Neural progenitor cell (in vitro differentiated cells): ENCODE data around the gene PLPP2. TPM values are rescaled to one million over a fixed set of nuclear protein-coding genes. Genes with fewer than 3 reads are reported as not detected.

Experiments
- DNase-seq: peaks from one replicate; pipeline ENCODE4 v3.0.0-alpha.2; 2016; ENCODE audit warnings: low spot score
- H2AFZ ChIP-seq: fragments of 200-600 bp; sonication (generic); replicated peaks from 2 replicates; pipeline ENCODE4 v1.6.1; 2016; ENCODE audit warnings: antibody characterized with exemption
- H3F3A ChIP-seq: fragments of 200-600 bp; sonication (generic); 2 replicates; pipeline ENCODE4 v1.6.1; 2016; ENCODE audit warnings: antibody characterized with exemption, low read depth
- H3K27ac ChIP-seq: fragments of 200-600 bp; sonication (generic); 2 replicates; pipeline ENCODE4 v1.5.1; 2016; ENCODE audit warnings: mild to moderate bottlenecking
- H3K27me3 ChIP-seq: fragments of 200-600 bp; sonication (generic); 2 replicates; pipeline ENCODE4 v1.6.1; 2016; ENCODE audit warnings: mild to moderate bottlenecking, moderate library complexity
- H3K36me3 ChIP-seq: fragments of 200-600 bp; sonication (generic); 2 replicates; pipeline ENCODE4 v1.5.1; 2016
- H3K4me1 ChIP-seq: fragments of 200-600 bp; sonication (generic); 2 replicates; pipeline ENCODE4 v1.6.1; 2016; ENCODE audit warnings: mixed run types
- H3K4me2 ChIP-seq: fragments of 200-600 bp; sonication (generic); 2 replicates; pipeline ENCODE4 v1.6.1; 2016
- H3K4me3 ChIP-seq: fragments of 200-600 bp; sonication (generic); 2 replicates; pipeline ENCODE4 v1.5.1; 2016
- H3K79me2 ChIP-seq: fragments of 200-600 bp; sonication (generic); 2 replicates; pipeline ENCODE4 v1.6.1; 2016; ENCODE audit warnings: low read depth
- H3K9ac ChIP-seq: fragments of 200-600 bp; sonication (generic); 2 replicates; pipeline ENCODE4 v1.6.1; 2016
- H3K9me3 ChIP-seq: fragments of 200-600 bp; sonication (generic); 2 replicates; pipeline ENCODE4 v1.5.1; 2016; ENCODE audit warnings: low read depth
- H4K20me1 ChIP-seq: fragments of 200-600 bp; sonication (generic); 2 replicates; pipeline ENCODE4 v1.6.1; 2016; ENCODE audit warnings: low read depth
- H3K27ac Mint-ChIP-seq: 3 replicates; pipeline ENCODE4 v1.8.0; 2021; ENCODE audit warnings: mixed read lengths
- H3K27me3 Mint-ChIP-seq: 2 replicates; pipeline ENCODE4 v1.8.0; 2022; ENCODE audit warnings: low read depth, mild to moderate bottlenecking, inconsistent platforms, moderate library complexity, mixed read lengths; ENCODE audit not compliant: insufficient read depth
- H3K36me3 Mint-ChIP-seq: 3 replicates; pipeline ENCODE4 v1.8.0; 2021; ENCODE audit warnings: mixed read lengths
- H3K4me1 Mint-ChIP-seq: 3 replicates; pipeline ENCODE4 v1.8.0; 2021; ENCODE audit warnings: mixed read lengths
- H3K4me3 Mint-ChIP-seq: 3 replicates; pipeline ENCODE4 v1.8.0; 2021; ENCODE audit warnings: mild to moderate bottlenecking, moderate library complexity, mixed read lengths
- H3K9me3 Mint-ChIP-seq: 3 replicates; pipeline ENCODE4 v1.8.0; 2020; ENCODE audit warnings: mixed read lengths
- CTCF ChIP-seq: fragments of 200-600 bp; sonication (generic); IDR thresholded peaks from 2 replicates; pipeline ENCODE4 v1.5.1; 2017; ENCODE audit warnings: antibody characterized with exemption, mild to moderate bottlenecking
- EZH2 ChIP-seq: fragments of 200-600 bp; sonication (generic); IDR thresholded peaks from 2 replicates; pipeline ENCODE4 v1.6.1; 2017; ENCODE audit warnings: antibody characterized with exemption, mild to moderate bottlenecking, moderate library complexity
- EZH2phosphoT487 ChIP-seq: fragments of 200-600 bp; sonication (generic); IDR thresholded peaks from 2 replicates; pipeline ENCODE4 v1.6.1; 2017; ENCODE audit warnings: antibody characterized with exemption
- total RNA-seq: library from RNA; depleted of rRNA; stranded (reverse); fragments of >200 nt; gene quantifications from 2 replicates; pipeline ENCODE4 v1.2.3, GENCODE V29; 2015; ENCODE audit warnings: low replicate concordance

PLPP2 gene
- total RNA-seq, 1 donor from 2014 or later = not detected

GRCh38 chr19:279656-280055, 11.5 kb downstream of the PLPP2 start:
- Mint-ChIP-seq H3K27me3 (peaks cover 42% of the 10 kb centered on the region), H3K9me3 (no peaks in the 10 kb centered on the region), H3K4me3 (no peak overlapping the region), H3K27ac (no peak overlapping the region), H3K36me3 (no peaks in the 10 kb centered on the region), H3K4me1 (peaks cover 25% of the 10 kb centered on the region)
- no peak for DNase-seq
- H3K9ac ChIP-seq = no peak overlapping the region
- H3K4me1 ChIP-seq = peaks cover 12% of the 10 kb centered on the region
- H3F3A ChIP-seq = peaks cover 16% of the 10 kb centered on the region
- H3K79me2 ChIP-seq = no peaks in the 10 kb centered on the region
- H3K4me2 ChIP-seq = no peak overlapping the region
- H3K27ac ChIP-seq = no peak overlapping the region
- no peak for TF ChIP-seq EZH2
- no peak for TF ChIP-seq EZH2phosphoT487
- TF ChIP-seq CTCF = no peak
- H3K36me3 ChIP-seq = no peaks in the 10 kb centered on the region
- no peak overlapping the region for H3K4me3 ChIP-seq
- H3K9me3 ChIP-seq = no peaks in the 10 kb centered on the region
- no peak overlapping the region for H2AFZ ChIP-seq
- H4K20me1 ChIP-seq = peaks cover 53% of the 10 kb centered on the region
- peaks cover 50% of the 10 kb centered on the region for H3K27me3 ChIP-seq

- Mint-ChIP-seq H3K4me1 (peaks cover 25% of the 10 kb centered on the region), H3K27me3 (peaks cover 42% of the 10 kb centered on the region), H3K4me3 (no peak overlapping the region), H3K27ac (no peak overlapping the region), H3K9me3 (no peaks in the 10 kb centered on the region), H3K36me3 (no peaks in the 10 kb centered on the region)
- Histone ChIP-seq H3K4me3 (no peak overlapping the region), H3F3A (peaks cover 16% of the 10 kb centered on the region), H3K9me3 (no peaks in the 10 kb centered on the region), H3K4me2 (no peak overlapping the region), H3K4me1 (peaks cover 12% of the 10 kb centered on the region), H3K36me3 (no peaks in the 10 kb centered on the region), H3K27ac (no peak overlapping the region), H3K9ac (no peak overlapping the region), H3K79me2 (no peaks in the 10 kb centered on the region), H3K27me3 (peaks cover 50% of the 10 kb centered on the region), H4K20me1 (peaks cover 53% of the 10 kb centered on the region), H2AFZ (no peak overlapping the region)
- TF ChIP-seq CTCF = no peak
- TF ChIP-seq EZH2phosphoT487 = no peak
- no peak for TF ChIP-seq EZH2
- DNase-seq = no peak
These were observed 12.0 kb downstream of the PLPP2 start for GRCh38 chr19:279231-279630.

GRCh38 chr19:277581-278165, 13.5 kb downstream of the PLPP2 start:
- no peaks in the 10 kb centered on the region for H3K9me3 Mint-ChIP-seq

More at GRCh38 chr19:277581-278165, 13.5 kb downstream of the PLPP2 start:
- Histone ChIP-seq H3K4me1 (peaks cover 12% of the 10 kb centered on the region), H3K4me2 (no peak overlapping the region), H2AFZ (no peak overlapping the region), H4K20me1 (peaks cover 48% of the 10 kb centered on the region), H3K27ac (no peak overlapping the region), H3F3A (peaks cover 16% of the 10 kb centered on the region), H3K36me3 (no peaks in the 10 kb centered on the region), H3K4me3 (no peak overlapping the region), H3K27me3 (peaks cover 50% of the 10 kb centered on the region), H3K79me2 (no peaks in the 10 kb centered on the region), H3K9ac (no peak overlapping the region), H3K9me3 (no peaks in the 10 kb centered on the region)
- peaks cover 23% of the 10 kb centered on the region for H3K4me1 Mint-ChIP-seq
- peak overlapping the region; percentile 3 for H3K4me3 Mint-ChIP-seq
- no peak for TF ChIP-seq EZH2
- TF ChIP-seq CTCF = no peak
- no peak for TF ChIP-seq EZH2phosphoT487
- H3K27ac Mint-ChIP-seq = no peak overlapping the region
- peaks cover 38% of the 10 kb centered on the region for H3K27me3 Mint-ChIP-seq
- DNase-seq = peak; percentile 89
- no peaks in the 10 kb centered on the region for H3K36me3 Mint-ChIP-seq
